Measurements from ENCODE around the gene RBPMS2. TPM values are rescaled to one million over a fixed set of nuclear protein-coding genes. Genes with fewer than 3 reads are reported as not detected.

RBPMS2 gene
- polyA plus RNA-seq, 6 donors from 2014 or later = 0.29 to 0.64 (median 0.30) TPM; not detected in 2

DNA sequence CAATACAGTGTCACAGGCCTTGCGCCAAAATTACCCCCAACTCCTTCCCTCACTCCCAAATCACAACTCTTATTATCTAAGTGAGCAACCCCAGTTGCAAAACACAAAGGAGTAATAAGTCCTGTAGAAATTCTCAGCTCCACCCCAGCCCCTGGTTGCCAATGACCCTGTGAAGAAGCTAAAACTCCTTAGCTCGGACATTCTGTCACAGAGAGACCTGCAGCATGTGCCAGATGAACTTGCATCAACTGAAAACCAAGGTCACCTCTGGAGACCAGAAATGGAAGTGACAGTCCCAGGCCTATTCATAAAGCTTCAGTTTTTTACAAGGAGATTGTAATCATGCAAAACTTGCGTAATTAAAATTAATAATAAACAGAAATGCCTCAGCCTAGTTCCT, 55.2 kb downstream of the RBPMS2 start:
- Mint-ChIP-seq H3K9me3 (no peaks in the 10 kb centered on the region), H3K27ac (no peak overlapping the region), H3K4me1 (no peaks in the 10 kb centered on the region), H3K36me3 (no peaks in the 10 kb centered on the region), H3K4me3 (no peak overlapping the region), H3K27me3 (peaks cover 0 to 10% (median 9%) of the 10 kb centered on the region in 3 donors)
- ATAC-seq (ENCODE audit: low read depth in 2 of 2) = no peak
- no peak for DNase-seq

DNA sequence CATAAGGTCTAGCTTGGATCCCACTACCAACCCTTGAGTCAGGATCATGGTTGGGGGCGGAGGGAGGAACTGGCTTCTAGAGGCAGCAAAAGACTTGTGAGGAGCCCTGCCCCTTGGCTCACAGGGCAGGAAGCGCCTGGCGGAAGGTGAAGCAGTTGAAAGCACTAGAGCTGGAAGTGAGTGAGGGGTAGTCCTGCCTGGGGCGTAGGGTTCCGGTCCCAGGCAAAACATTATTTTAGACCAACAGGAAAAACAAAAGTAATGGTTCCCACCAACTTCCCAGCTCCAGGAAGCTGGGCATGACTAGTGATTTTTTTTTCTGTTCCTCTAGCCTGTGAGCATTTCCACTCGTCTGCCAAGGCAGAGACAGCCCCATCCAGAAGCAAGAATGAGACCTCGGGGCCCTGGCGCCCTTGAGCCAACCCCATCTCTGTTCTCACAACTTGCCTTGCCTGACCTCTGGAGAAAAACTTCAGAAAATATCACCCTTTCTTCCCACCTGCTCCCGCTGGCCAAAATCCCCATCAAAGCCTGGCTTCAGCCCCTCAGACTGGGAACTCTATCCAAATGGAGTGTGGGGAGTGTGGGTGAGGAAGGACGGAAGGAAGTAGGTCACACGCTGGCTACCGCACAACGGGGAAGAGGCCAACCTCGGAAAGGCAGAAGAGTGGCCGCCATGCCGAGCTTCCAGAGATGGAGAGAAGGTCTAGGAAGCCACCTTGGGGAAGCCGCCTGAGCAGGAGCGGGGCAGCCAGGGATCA, 57.5 kb downstream of the RBPMS2 start:
- ATAC-seq (ENCODE audit: low read depth in 2 of 2) (no peak), DNase-seq (no peak)
- peak overlapping the region in 1 of 6 donors; percentile 30 for H3K27ac Mint-ChIP-seq

DNA sequence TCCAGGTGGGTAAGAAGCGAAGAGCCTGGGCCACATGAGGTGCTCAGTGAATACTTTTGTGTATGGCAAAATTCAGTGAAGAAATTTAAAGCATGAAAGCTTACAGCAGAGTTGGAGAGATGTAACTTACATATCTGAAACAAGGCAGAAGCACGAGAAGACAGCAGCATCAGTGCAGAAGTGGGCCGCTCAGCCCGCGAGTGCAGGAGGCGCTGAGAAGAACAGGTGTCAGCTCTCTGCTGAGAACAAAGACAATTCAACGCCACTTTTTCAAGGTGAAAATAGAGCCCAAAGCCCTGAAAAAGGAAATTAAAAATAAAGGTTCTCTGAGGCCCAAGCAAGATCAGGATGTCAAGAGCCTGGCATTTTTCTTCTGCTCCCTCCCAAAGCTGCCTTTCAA, 58.3 kb downstream of the RBPMS2 start:
- peak overlapping the region in 1 of 6 donors; percentile 57 for H3K27ac Mint-ChIP-seq
- DNase-seq = no peak

More for the DNA sequence above, 57.5 kb downstream of the RBPMS2 start:
- Mint-ChIP-seq H3K36me3 (no peaks in the 10 kb centered on the region), H3K4me1 (no peaks in the 10 kb centered on the region), H3K9me3 (no peaks in the 10 kb centered on the region), H3K4me3 (peak overlapping the region in 1 of 8 donors; percentile 24), H3K27me3 (peaks cover 0 to 10% (median 9%) of the 10 kb centered on the region in 3 donors)

DNA sequence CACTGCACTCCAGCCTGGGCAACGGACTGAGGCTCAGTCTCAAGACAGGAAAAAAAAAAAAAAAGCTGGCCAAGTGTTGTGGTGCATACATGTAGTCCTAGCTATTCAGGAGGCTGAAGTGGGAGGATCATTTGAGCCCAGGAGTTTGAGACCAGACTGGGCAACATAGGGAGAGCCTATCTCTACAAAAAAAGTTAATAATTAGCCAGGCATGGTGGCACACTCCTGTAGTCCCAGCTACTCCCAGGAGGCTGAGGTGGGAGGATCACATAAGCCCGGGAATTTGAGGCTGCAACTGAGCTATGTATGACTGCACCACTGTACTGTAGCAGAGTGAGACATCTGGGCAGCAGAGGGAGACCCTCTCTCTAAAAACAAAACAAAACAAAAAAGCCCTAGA, 58.9 kb downstream of the RBPMS2 start:
- H3K27ac Mint-ChIP-seq = no peak overlapping the region

More for the DNA sequence above, 58.3 kb downstream of the RBPMS2 start:
- no peak for ATAC-seq (ENCODE audit: low read depth in 2 of 2)
- H3K27me3 Mint-ChIP-seq = peaks cover 0 to 10% (median 9%) of the 10 kb centered on the region in 3 donors
- H3K4me1 Mint-ChIP-seq = no peaks in the 10 kb centered on the region
- H3K9me3 Mint-ChIP-seq = no peaks in the 10 kb centered on the region
- no peaks in the 10 kb centered on the region for H3K36me3 Mint-ChIP-seq
- no peak overlapping the region for H3K4me3 Mint-ChIP-seq

DNA sequence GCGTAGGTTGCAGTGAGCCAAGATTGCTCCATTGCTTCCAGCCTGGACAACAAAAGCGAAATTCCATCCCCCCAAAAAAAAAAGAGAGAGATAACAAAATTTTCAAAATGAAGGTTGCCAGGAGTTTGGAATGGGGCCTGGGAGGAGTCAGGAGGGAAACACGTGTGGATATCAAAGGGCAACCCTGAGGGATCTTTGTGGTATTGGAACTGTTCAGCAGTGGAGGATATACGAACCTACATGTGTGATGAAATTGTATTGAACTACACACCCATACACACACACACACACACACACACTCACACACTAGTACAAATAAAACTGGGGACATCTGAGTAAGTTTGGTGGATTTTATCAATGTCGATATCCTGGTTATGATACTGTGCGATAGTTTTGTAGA, 61.8 kb downstream of the RBPMS2 start:
- Mint-ChIP-seq H3K9me3 (no peaks in the 10 kb centered on the region), H3K4me3 (no peak overlapping the region), H3K4me1 (no peaks in the 10 kb centered on the region), H3K36me3 (no peaks in the 10 kb centered on the region), H3K27me3 (peaks cover 0 to 15% (median 7%) of the 10 kb centered on the region in 3 donors), H3K27ac (peak overlapping the region in 1 of 6 donors; percentile 69)
- DNase-seq (no peak), ATAC-seq (ENCODE audit: low read depth in 2 of 2) (no peak)

More for the DNA sequence above, 58.9 kb downstream of the RBPMS2 start:
- ATAC-seq (ENCODE audit: low read depth in 2 of 2) (no peak), DNase-seq (no peak)
- H3K9me3 Mint-ChIP-seq = no peaks in the 10 kb centered on the region
- H3K36me3 Mint-ChIP-seq = no peaks in the 10 kb centered on the region
- no peak overlapping the region for H3K4me3 Mint-ChIP-seq
- H3K4me1 Mint-ChIP-seq = no peaks in the 10 kb centered on the region
- peaks cover 0 to 10% (median 9%) of the 10 kb centered on the region in 3 donors for H3K27me3 Mint-ChIP-seq

DNA sequence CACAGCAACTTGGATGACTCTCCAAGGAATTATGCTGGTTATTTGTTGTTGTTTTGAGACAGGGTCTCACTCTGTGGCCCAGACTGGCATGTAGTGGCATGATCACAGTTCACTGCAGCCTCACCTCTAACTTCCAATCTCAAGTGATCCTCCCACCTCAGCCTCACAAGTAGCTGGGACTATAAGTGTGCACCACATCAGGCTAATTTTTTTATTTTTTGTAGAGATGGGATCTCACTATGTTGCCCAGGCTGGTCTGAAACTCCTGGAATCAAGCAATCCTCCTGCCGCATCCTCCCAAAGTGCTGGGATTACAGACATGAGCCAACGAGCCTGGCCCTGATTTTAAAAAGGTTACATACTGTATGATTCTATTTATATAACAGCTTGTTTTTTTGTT, 63.0 kb downstream of the RBPMS2 start:
- H3K27me3 Mint-ChIP-seq = peaks cover 0 to 7% (median 0%) of the 10 kb centered on the region in 3 donors
- no peak overlapping the region for H3K27ac Mint-ChIP-seq
- H3K4me3 Mint-ChIP-seq = no peak overlapping the region
- no peaks in the 10 kb centered on the region for H3K9me3 Mint-ChIP-seq
- H3K4me1 Mint-ChIP-seq = no peaks in the 10 kb centered on the region
- H3K36me3 Mint-ChIP-seq = no peaks in the 10 kb centered on the region
- ATAC-seq (ENCODE audit: low read depth in 2 of 2) (no peak), DNase-seq (no peak)

DNA sequence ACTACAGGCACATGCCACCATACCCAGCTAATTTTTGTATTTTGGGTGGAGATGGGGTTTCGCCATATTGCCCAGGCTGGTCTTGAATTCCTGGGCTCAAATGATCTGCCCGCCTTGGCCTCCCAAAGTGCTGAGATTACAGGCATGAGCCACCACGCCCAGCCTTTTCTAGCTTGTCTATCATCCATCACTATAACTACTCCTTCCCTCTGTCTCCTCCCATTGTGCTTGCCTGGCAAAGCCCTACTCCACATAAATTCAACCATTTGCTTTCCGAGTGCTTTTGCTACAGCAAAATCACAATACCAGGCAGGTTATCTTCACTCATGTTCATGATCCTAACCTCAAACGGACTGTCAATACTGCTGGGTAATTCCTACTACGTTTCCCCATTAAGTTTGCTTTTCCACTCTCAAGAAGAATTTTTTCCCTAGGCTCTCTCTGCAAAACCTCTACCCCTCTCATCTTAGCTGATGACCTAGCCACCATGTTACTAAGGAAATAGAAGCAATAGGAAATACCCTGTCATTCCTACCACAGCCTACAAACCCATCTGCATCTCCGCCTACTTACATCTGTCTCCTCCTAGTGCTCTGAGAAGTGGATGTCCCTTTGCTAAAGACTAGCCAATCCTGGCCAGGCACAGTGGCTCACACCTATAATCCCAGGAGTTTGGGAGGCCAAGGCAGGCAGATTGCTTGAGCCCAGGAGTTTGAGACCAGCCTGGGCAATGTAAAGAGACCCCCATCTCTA, 64.5 kb downstream of the RBPMS2 start:
- no peak for DNase-seq
- Mint-ChIP-seq H3K27ac (peak overlapping the region in 2 of 6 donors; percentile 15 to 64), H3K4me3 (peak overlapping the region in 2 of 8 donors; percentile 34 to 58), H3K4me1 (no peaks in the 10 kb centered on the region), H3K36me3 (no peaks in the 10 kb centered on the region), H3K27me3 (peaks cover 0 to 7% (median 0%) of the 10 kb centered on the region in 3 donors), H3K9me3 (no peaks in the 10 kb centered on the region)
- no peak for ATAC-seq (ENCODE audit: low read depth in 2 of 2)

DNA sequence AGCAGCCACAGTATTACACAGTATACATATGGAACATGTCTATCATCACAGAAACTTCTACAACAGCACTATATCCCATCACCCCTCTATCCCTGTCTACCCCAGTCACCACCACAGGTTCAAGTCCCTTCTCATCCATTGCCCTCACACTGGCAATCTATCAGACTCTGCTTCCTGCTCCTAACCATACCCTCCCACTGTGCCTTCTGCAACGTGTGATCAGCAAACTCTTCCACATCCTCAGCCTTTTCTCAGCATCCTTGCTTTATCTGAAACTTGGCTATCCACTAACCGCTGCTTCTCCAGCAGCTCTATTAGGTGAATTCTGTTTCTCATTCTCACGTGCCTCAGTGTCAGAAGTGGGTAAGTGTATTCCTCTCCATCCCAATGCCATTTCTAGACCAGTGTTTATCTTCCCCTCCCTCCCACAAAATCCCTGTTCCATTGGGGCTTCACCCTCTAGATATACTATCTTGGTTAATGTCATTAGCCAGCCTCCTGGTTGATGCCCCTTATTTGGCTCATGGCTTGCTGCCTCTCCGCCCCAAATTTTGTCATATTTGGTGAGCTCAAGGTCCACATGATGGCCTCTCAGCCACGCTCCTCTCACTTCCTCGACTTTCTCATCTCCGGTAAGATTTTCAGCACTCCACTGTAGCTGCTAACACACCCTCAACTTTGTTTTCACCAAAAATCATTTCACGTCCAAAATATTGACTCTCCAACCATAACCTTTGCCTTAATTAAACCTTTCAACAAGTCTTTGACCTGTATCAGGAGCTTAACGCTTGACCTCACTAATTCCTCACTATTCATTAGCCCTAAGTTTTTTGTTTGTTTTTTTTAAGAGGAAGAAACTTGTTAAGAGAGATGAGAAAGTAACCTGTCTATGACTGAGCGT, 69.1 kb downstream of the RBPMS2 start:
- Mint-ChIP-seq H3K27ac (peak overlapping the region in 1 of 6 donors; percentile 58), H3K4me1 (peaks cover 21 to 24% (median 21%) of the 10 kb centered on the region in 3 donors), H3K27me3 (peaks cover 0 to 7% (median 0%) of the 10 kb centered on the region in 3 donors), H3K4me3 (peak overlapping the region in 5 of 8 donors; percentile 3 to 77 (median 68)), H3K9me3 (no peaks in the 10 kb centered on the region), H3K36me3 (no peaks in the 10 kb centered on the region)
- ATAC-seq (ENCODE audit: low read depth in 2 of 2) (no peak), DNase-seq (no peak)

DNA sequence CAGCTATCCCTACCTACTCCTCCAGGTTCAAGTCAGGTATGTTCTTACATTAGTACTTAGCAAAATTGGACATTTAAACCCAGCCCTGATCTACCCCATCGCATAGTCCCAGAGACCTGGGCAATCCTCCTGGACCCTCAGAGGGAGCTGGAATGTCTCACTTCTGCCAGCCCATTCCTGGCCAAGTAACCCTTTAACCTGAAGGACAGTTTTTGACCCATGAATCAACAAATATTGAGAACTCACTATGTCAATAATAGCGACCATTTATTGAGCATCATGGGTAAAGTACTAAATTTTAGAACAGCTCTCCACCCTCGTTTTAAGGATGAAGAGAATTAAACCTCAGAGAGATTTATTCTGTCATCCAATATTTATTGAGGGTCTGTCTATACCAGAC, 70.4 kb downstream of the RBPMS2 start:
- no peak overlapping the region for H3K27ac Mint-ChIP-seq

DNA sequence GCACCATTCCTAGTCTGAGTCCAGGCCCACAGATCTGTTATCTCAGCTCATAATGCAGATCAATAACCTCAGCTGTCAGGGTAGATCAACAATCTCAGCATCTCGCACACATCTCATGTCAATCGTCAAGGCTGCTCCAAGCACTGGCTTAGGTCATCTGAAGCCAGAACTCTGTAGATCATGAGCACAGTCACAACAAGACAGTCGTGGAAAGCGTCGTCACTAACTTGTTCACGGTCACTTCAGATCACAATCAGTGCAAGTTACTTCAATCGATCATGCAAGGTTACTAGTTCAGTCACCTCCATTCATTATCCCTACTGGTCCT, 71.8 kb downstream of the RBPMS2 start:
- ATAC-seq (ENCODE audit: low read depth in 2 of 2) = no peak
- Mint-ChIP-seq H3K4me3 (peak overlapping the region; percentile 82 to 95 (median 93)), H3K4me1 (peaks cover 42 to 50% (median 48%) of the 10 kb centered on the region in 3 donors)

More for the DNA sequence above, 70.4 kb downstream of the RBPMS2 start:
- Mint-ChIP-seq H3K27me3 (no peaks in the 10 kb centered on the region), H3K36me3 (peaks cover 0 to 10% of the 10 kb centered on the region in 2 donors), H3K4me3 (peak overlapping the region in 6 of 8 donors; percentile 38 to 86 (median 62)), H3K4me1 (peaks cover 32 to 36% (median 34%) of the 10 kb centered on the region in 3 donors), H3K9me3 (no peaks in the 10 kb centered on the region)
- DNase-seq (no peak), ATAC-seq (ENCODE audit: low read depth in 2 of 2) (no peak)

DNA sequence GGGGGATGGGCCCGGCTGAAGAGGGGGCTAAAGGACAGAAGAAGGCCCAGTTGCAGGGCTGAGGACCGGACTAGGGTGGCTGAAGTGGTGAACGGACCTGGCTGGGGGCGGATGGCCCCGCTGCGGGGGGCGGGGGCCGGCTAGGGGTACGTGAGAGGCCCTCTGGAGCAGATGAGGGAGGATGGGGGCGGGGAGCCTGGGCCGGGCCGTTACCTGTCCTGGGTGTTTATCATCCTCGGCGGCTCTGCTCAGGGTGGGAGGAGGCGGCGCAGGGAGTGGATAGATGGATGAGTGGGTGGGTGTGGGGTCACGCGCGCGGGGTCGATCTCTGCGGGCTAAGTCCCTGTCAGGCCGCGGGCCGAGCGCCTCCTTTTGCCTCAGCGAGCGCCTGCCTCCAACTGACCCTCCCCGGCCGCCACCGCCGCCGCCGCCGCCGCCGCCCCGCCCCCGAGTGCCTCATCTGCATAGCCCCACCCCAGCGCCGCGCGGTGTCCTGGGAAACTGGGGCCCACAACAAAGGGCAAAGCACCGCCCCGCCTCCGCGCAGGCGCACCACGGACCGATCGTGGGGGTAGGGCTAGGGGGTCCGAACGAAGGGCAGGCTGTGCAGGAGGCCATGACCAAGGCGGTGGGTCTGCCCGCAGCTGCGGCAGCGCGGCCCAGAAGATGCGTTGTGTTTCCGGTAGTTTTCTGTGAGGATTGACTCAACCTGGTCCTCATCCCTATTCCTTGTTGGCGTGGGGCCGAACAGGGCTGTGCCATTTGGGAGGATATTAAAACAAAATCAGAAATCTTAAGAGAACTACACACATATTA, 72.4 kb downstream of the RBPMS2 start:
- peak; percentile 93 for DNase-seq
- no peaks in the 10 kb centered on the region for H3K9me3 Mint-ChIP-seq
- peak; percentile 96 for ATAC-seq (ENCODE audit: low read depth in 2 of 2)
- H3K27ac Mint-ChIP-seq = peak overlapping the region; percentile 23 to 94 (median 92)
- peaks cover 0 to 10% of the 10 kb centered on the region in 2 donors for H3K36me3 Mint-ChIP-seq
- peak overlapping the region; percentile 82 to 95 (median 93) for H3K4me3 Mint-ChIP-seq
- H3K4me1 Mint-ChIP-seq = peaks cover 42 to 56% (median 54%) of the 10 kb centered on the region in 3 donors
- H3K27me3 Mint-ChIP-seq = no peaks in the 10 kb centered on the region

More for the DNA sequence above, 71.8 kb downstream of the RBPMS2 start:
- Mint-ChIP-seq H3K27ac (peak overlapping the region; percentile 23 to 94 (median 91)), H3K27me3 (no peaks in the 10 kb centered on the region), H3K9me3 (no peaks in the 10 kb centered on the region), H3K36me3 (peaks cover 0 to 10% of the 10 kb centered on the region in 2 donors)
- no peak for DNase-seq

DNA sequence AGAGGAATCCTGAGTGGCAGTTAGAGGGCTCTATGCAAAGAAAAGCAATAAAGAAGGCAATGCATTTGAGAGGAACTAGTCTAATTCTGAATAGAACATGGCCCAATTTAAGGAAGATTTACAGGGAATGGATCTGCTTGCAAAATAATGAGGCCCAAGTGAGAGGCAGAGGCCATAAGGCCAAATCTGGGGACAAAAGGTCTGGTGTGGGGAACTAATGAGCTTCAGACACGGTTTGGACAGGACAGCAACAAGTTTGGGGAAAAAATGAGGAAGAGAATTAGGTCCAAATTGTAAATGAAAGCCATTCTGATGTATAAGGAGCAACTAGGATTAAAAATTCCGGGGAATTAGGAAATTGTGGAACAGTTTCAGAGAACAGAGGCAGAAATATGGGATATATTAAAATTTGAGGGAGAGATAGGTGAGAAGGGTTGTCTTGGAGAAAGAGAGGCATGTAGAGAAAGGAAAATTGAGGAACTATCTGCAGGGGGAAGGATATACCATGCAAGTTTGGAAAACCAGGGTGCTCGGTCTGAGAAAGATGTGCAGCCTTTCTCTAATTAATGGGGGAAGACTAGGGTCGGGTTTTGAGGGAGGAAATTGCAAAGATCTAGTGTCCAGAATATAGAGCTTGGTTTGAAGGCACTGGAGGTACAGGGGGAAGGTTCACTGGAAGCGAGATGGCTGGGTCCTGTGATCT, 73.8 kb downstream of the RBPMS2 start:
- Mint-ChIP-seq H3K27ac (peak overlapping the region in 5 of 6 donors; percentile 52 to 88 (median 67)), H3K36me3 (peaks cover 0 to 10% of the 10 kb centered on the region in 2 donors), H3K9me3 (no peaks in the 10 kb centered on the region), H3K27me3 (no peaks in the 10 kb centered on the region), H3K4me1 (peaks cover 47 to 69% (median 60%) of the 10 kb centered on the region in 3 donors), H3K4me3 (peak overlapping the region; percentile 82 to 95 (median 93))
- no peak for DNase-seq
- ATAC-seq (ENCODE audit: low read depth in 2 of 2) = no peak
